HepG2 (cell line): ENCODE measurements around the gene SETD5. TPM values are rescaled to one million over a fixed set of nuclear protein-coding genes. Genes with fewer than 3 reads are reported as not detected.

ENCODE experiments used
- ATAC-seq: fragments of 200-7000 bp; cut with Tn5 transposase; 3 replicates; pipeline ENCODE4 v1.9.1; 2020; ENCODE audit warnings: mild to moderate bottlenecking, moderate library complexity
- BruUV-seq: library from RNA; stranded (reverse); fragments of 400-500 nt; replicated peaks from 2 replicates; lab custom pipeline; 2021; lab: Mats Ljungman, UMichigan
- CTCF ChIA-PET: fragments of 300-600 bp; formaldehyde crosslinking; extraction: SDS; loops from one replicate; lab custom pipeline; 2021; ENCODE audit warnings: low total read pairs, inconsistent platforms, low intra/inter-chr PET ratio; lab: Yijun Ruan, JAX
- POLR2A ChIA-PET: fragments of 350-600 bp; sonication (Branson Sonifier 250); formaldehyde crosslinking; loops from one replicate; lab custom pipeline; 2020; ENCODE audit warnings: antibody characterized with exemption, inconsistent platforms; lab: Yijun Ruan, JAX
- DNase-seq: peaks from one replicate; pipeline ENCODE4 v3.0.0-alpha.2; 2015; ENCODE audit warnings: low spot score
- FAIRE-seq: peaks from 3 replicates; lab custom pipeline; 2011; peaks lifted over from hg19 to GRCh38; lab: Jason Lieb, UNC
- H2AFZ ChIP-seq: one replicate; pipeline ENCODE4 v1.6.1; 2011; ENCODE audit warnings: low read length, inconsistent platforms
- H3K27ac ChIP-seq: fragments of 300-600 bp; 3 replicates; pipeline ENCODE4 v1.8.0; 2011; ENCODE audit warnings: mixed run types, mild to moderate bottlenecking, mixed read lengths, low read length, inconsistent platforms; ENCODE audit not compliant: insufficient read depth; ENCODE audit errors: extremely low read length
- H3K27me3 ChIP-seq, 2 experiments: fragments of 200-600 bp in 1 of 2; 2 replicates in 1 of 2; 3 replicates in 1 of 2; pipeline versions ENCODE4 v1.6.0 to v1.8.0; 2011; ENCODE audit warnings: low read length in 2 of 2, mild to moderate bottlenecking in 2 of 2, moderate library complexity in 2 of 2, inconsistent platforms in 1 of 2; ENCODE audit not compliant: insufficient read depth in 2 of 2, control insufficient read depth in 1 of 2
- H3K36me3 ChIP-seq, 2 experiments: fragments of 200-600 bp in 1 of 2; replicated peaks in 1 of 2; 2 replicates in 1 of 2; 3 replicates in 1 of 2; pipeline versions ENCODE4 v1.5.1 to v1.8.0; 2011; ENCODE audit warnings: low read length in 2 of 2, inconsistent platforms in 1 of 2; ENCODE audit not compliant: insufficient read depth in 2 of 2, control insufficient read depth in 1 of 2
- H3K4me1 ChIP-seq: 2 replicates; pipeline ENCODE4 v1.5.1; 2012; ENCODE audit warnings: low read length, inconsistent platforms; ENCODE audit not compliant: insufficient read depth
- H3K4me2 ChIP-seq: 2 replicates; pipeline ENCODE4 v1.6.0; 2011; ENCODE audit warnings: low read depth, low read length, inconsistent platforms
- H3K4me3 ChIP-seq, 3 experiments: fragments of 200-600 bp in 1 of 3; sonication (generic), shearing (Covaris generic) in 1 of 3; replicated peaks in 1 of 3; 2 replicates each; pipeline ENCODE4 v1.5.1; 2011 to 2016; ENCODE audit warnings: low read length in 3 of 3, inconsistent platforms in 2 of 3, low read depth in 2 of 3, mild to moderate bottlenecking in 2 of 3, control low read depth in 1 of 3, mixed read lengths in 1 of 3; ENCODE audit not compliant: insufficient read depth in 1 of 3
- H3K79me2 ChIP-seq: one replicate; pipeline ENCODE4 v1.6.1; 2011; ENCODE audit warnings: low read length, inconsistent platforms; ENCODE audit not compliant: insufficient read depth
- H3K9ac ChIP-seq: 2 replicates; pipeline ENCODE4 v1.6.0; 2011; ENCODE audit warnings: mild to moderate bottlenecking, low read depth, low read length, inconsistent platforms; ENCODE audit not compliant: insufficient read depth
- H3K9me3 ChIP-seq: 2 replicates; pipeline ENCODE4 v1.5.1; 2012; ENCODE audit warnings: mild to moderate bottlenecking, low read length
- H4K20me1 ChIP-seq: 2 replicates; pipeline ENCODE4 v1.6.0; 2011; ENCODE audit warnings: inconsistent platforms, mild to moderate bottlenecking, low read length, moderate library complexity; ENCODE audit not compliant: insufficient read depth
- CAMTA2 ChIP-seq: sonication (generic); formaldehyde crosslinking; IDR thresholded peaks from 2 replicates; pipeline ENCODE4 v1.4.0; 2020; ENCODE audit warnings: mild to moderate bottlenecking, missing genetic modification reagents, borderline replicate concordance
- KDM6A ChIP-seq: IDR thresholded peaks from 2 replicates; pipeline ENCODE4 v1.6.1; 2016; ENCODE audit warnings: low read depth
- KLF15 ChIP-seq: sonication (generic); formaldehyde crosslinking; IDR thresholded peaks from 2 replicates; pipeline ENCODE4 v1.8.1; 2023; ENCODE audit warnings: borderline replicate concordance, mild to moderate bottlenecking, inconsistent platforms, missing genetic modification reagents, mixed read lengths
- MED13 ChIP-seq: sonication (generic); formaldehyde crosslinking; IDR thresholded peaks from 2 replicates; pipeline ENCODE4 v1.5.0; 2020; ENCODE audit warnings: missing genetic modification reagents
- MEIS2 ChIP-seq: sonication (generic); formaldehyde crosslinking; IDR thresholded peaks from 2 replicates; pipeline ENCODE4 v1.9.0; 2021; ENCODE audit warnings: mild to moderate bottlenecking, missing genetic modification reagents
- PRDM4 ChIP-seq: sonication (generic); formaldehyde crosslinking; IDR thresholded peaks from 2 replicates; pipeline ENCODE4 v1.9.0; 2021; ENCODE audit warnings: missing genetic modification reagents, borderline replicate concordance
- SRY ChIP-seq: sonication (generic); formaldehyde crosslinking; IDR thresholded peaks from 2 replicates; pipeline ENCODE4 v1.8.0; 2022; ENCODE audit warnings: mild to moderate bottlenecking, missing genetic modification reagents
- THRA ChIP-seq: sonication (generic); formaldehyde crosslinking; IDR thresholded peaks from 2 replicates; pipeline ENCODE4 v1.4.0; 2020; ENCODE audit warnings: missing genetic modification reagents, borderline replicate concordance
- ZFP36 ChIP-seq: fragments of 150-350 bp; IDR thresholded peaks from 2 replicates; pipeline ENCODE4 v1.6.1; 2018; ENCODE audit warnings: borderline replicate concordance, low read length, low read depth; ENCODE audit not compliant: partially characterized antibody
- ZNF142 ChIP-seq: sonication (generic); formaldehyde crosslinking; IDR thresholded peaks from 2 replicates; pipeline ENCODE4 v1.4.0; 2020; ENCODE audit warnings: missing genetic modification reagents
- ZNF333 ChIP-seq: sonication (generic); formaldehyde crosslinking; IDR thresholded peaks from 2 replicates; pipeline ENCODE4 v1.4.0; 2020; ENCODE audit warnings: mild to moderate bottlenecking, missing genetic modification reagents, borderline replicate concordance
- ZNF432 ChIP-seq: sonication (generic); formaldehyde crosslinking; IDR thresholded peaks from 2 replicates; pipeline ENCODE4 v1.5.0; 2020; ENCODE audit warnings: missing genetic modification reagents, mild to moderate bottlenecking, borderline replicate concordance
- ZNF564 ChIP-seq: sonication (generic); formaldehyde crosslinking; IDR thresholded peaks from 2 replicates; pipeline ENCODE4 v1.8.1; 2023; ENCODE audit warnings: mild to moderate bottlenecking, missing genetic modification reagents
- ZNF615 ChIP-seq: sonication (generic); formaldehyde crosslinking; IDR thresholded peaks from 2 replicates; pipeline ENCODE4 v1.5.0; 2020; ENCODE audit warnings: mild to moderate bottlenecking, missing genetic modification reagents, borderline replicate concordance
- ZNF672 ChIP-seq: sonication (generic); formaldehyde crosslinking; IDR thresholded peaks from 2 replicates; pipeline ENCODE4 v1.8.1; 2022; ENCODE audit warnings: missing genetic modification reagents
- WGBS: methylation state at CpG from one replicate; pipeline ENCODE4 v1.1.6; 2017; ENCODE audit warnings: low lambda C conversion rate; 5-methylcytosine and 5-hydroxymethylcytosine counted together
- in situ Hi-C: cut with HindIII; loops from 2 replicates; pipeline ENCODE4 v1.10.0; 2017; ENCODE audit warnings: low pct_unique_long_range_greater_than_20kb; ENCODE audit not compliant: extremely low pct_ligation_motif_present
- intact Hi-C: fragments of 100-400 bp; cut with micrococcal nuclease; formaldehyde crosslinking; loops from one replicate; pipeline ENCODE4 v1.10.0; 2022; ENCODE audit not compliant: unreplicated experiment
- polyA plus RNA-seq, 8 experiments: library from polyadenylated mRNA; depleted of rRNA in 3 of 8; stranded (reverse) in 7 of 8; unstranded in 1 of 8; fragments of >200 nt; fragmentation: Illumina TruSeq in 4 of 8; extraction: Trizol in 4 of 8; gene quantifications; 2 replicates each; pipeline versions ENCODE4 v1.2.1 to v1.2.3, GENCODE V29; 2011 to 2016; ENCODE audit warnings: low read depth in 4 of 8, missing spikeins in 1 of 8, mixed read lengths in 1 of 8; ENCODE audit not compliant: insufficient read depth in 1 of 8
- total RNA-seq, 5 experiments: library from RNA; depleted of rRNA; stranded (reverse); fragments of >200 nt; fragmentation: Illumina TruSeq; extraction: Trizol; gene quantifications; 2 replicates each; pipeline ENCODE4 v1.2.3, GENCODE V29; 2016; ENCODE audit warnings: low read depth in 1 of 5

The SETD5 gene
- total and polyA plus RNA-seq, 2 of the 13 experiments (the other 11 are each of a cell fraction or from before 2014, with no cell fraction given), result 46.8 to 95.8 TPM

- TF ChIP-seq ZFP36 (no peak), MED13 (CRISPR knock-in tag) (no peak), ZNF615 (CRISPR knock-in tag) (no peak)
Observed at GRCh38 chr3:9408061-9408460, 10.6 kb downstream of the SETD5 start (continued).

- Histone ChIP-seq H3K4me1 (peaks cover 99% of the 10 kb centered on the region), H3K79me2 (peaks cover 99% of the 10 kb centered on the region), H3K4me3 (no peak overlapping the region), H2AFZ (no peak overlapping the region), H3K9me3 (no peaks in the 10 kb centered on the region), H3K9ac (no peak overlapping the region), H3K27me3 (no peaks in the 10 kb centered on the region), H3K4me2 (no peak overlapping the region), H4K20me1 (peaks cover 99% of the 10 kb centered on the region), H3K27ac (no peak overlapping the region), H3K36me3 (0 out of 5 replicates have a peak, but pooled peaks cover 0 to 5% of the 10 kb centered on the region in 2 experiments)
- WGBS, result 97% methylated on average over 1 of the region's 1 CpG
- DNase-seq (no peak), ATAC-seq (no peak), FAIRE-seq (no peak)
- ChIA-PET CTCF (no interaction called here), POLR2A (no interaction called here)
- intact Hi-C loops, result no loop called here
- in situ Hi-C loops, result no loop called here
- no TSS peak for BruUV-seq
- TF ChIP-seq MEIS2 (no peak), ZNF432 (CRISPR knock-in tag) (no peak), ZNF333 (no peak), SRY (CRISPR knock-in tag) (no peak), KDM6A (CRISPR knock-in tag) (no peak), ZNF142 (CRISPR knock-in tag) (no peak), ZNF564 (CRISPR knock-in tag) (no peak), THRA (no peak), ZNF672 (CRISPR knock-in tag) (no peak), CAMTA2 (CRISPR knock-in tag) (no peak), PRDM4 (no peak), KLF15 (CRISPR knock-in tag) (no peak)
Observed at GRCh38 chr3:9408546-9408945, 11.1 kb downstream of the SETD5 start.
